K562 (cell line): Measurements from ENCODE around the gene TIMP1. TPM values are rescaled to one million over a fixed set of nuclear protein-coding genes. Genes with fewer than 3 reads are reported as not detected.

ENCODE experiments used
- ATAC-seq: fragments of 200-7000 bp; cut with Tn5 transposase; 3 replicates; pipeline ENCODE4 v1.9.1; 2020; ENCODE audit warnings: moderate library complexity
- BruUV-seq: library from RNA; stranded (reverse); fragments of 400-500 nt; replicated peaks from 2 replicates; lab custom pipeline; 2021; lab: Mats Ljungman, UMichigan
- CTCF ChIA-PET: fragments of 300-600 bp; formaldehyde crosslinking; extraction: SDS; loops from one replicate; lab custom pipeline; 2021; ENCODE audit warnings: low intra/inter-chr PET ratio; lab: Yijun Ruan, JAX
- POLR2A ChIA-PET: fragments of 300-600, 350-650 bp; sonication (Branson Sonifier 250); formaldehyde crosslinking; extraction: SDS; loops from one replicate; lab custom pipeline; 2021; ENCODE audit warnings: antibody characterized with exemption, inconsistent platforms; lab: Yijun Ruan, JAX
- DNase-seq, 4 experiments: peaks; one replicate each; pipeline versions ENCODE4 v3.0.0 to v3.0.0-alpha.2; 2011 to 2018; ENCODE audit warnings: low spot score in 3 of 4, mixed read lengths in 3 of 4; ENCODE audit errors: extremely low read depth in 1 of 4
- FAIRE-seq: peaks from 2 replicates; lab custom pipeline; 2011; peaks lifted over from hg19 to GRCh38; lab: Jason Lieb, UNC
- H2AFZ ChIP-seq: 2 replicates; pipeline ENCODE4 v1.6.0; 2011; ENCODE audit warnings: low read depth, low read length, control low read depth, inconsistent platforms
- H3K27ac ChIP-seq: fragments of 200-600 bp; 3 replicates; pipeline ENCODE4 v1.8.0; 2011; ENCODE audit warnings: low read depth, mild to moderate bottlenecking, control low read depth, inconsistent platforms, low read length, moderate library complexity, mixed read lengths; ENCODE audit errors: extremely low read depth
- H3K27me3 ChIP-seq, 2 experiments: fragments of 300-600 bp in 1 of 2; 2 replicates in 1 of 2; 3 replicates in 1 of 2; pipeline versions ENCODE4 v1.6.0 to v1.8.0; 2011; ENCODE audit warnings: inconsistent platforms in 2 of 2, low read length in 2 of 2, mild to moderate bottlenecking in 1 of 2, mixed read lengths in 1 of 2, moderate library complexity in 1 of 2; ENCODE audit not compliant: control insufficient read depth in 2 of 2, insufficient read depth in 2 of 2
- H3K36me3 ChIP-seq: fragments of 300-600 bp; 3 replicates; pipeline ENCODE4 v1.8.0; 2011; ENCODE audit warnings: mild to moderate bottlenecking, low read length, inconsistent platforms; ENCODE audit not compliant: control insufficient read depth, insufficient read depth
- H3K4me1 ChIP-seq, 2 experiments: fragments of 200-600 bp in 1 of 2; replicated peaks in 1 of 2; 2 replicates in 1 of 2; 3 replicates in 1 of 2; pipeline versions ENCODE4 v1.5.1 to v1.8.0; 2011; ENCODE audit warnings: inconsistent platforms in 2 of 2, low read length in 2 of 2, mild to moderate bottlenecking in 1 of 2, mixed read lengths in 1 of 2, moderate library complexity in 1 of 2; ENCODE audit not compliant: control insufficient read depth in 2 of 2, insufficient read depth in 2 of 2
- H3K4me2 ChIP-seq: 2 replicates; pipeline ENCODE4 v1.6.1; 2011; ENCODE audit warnings: low read length, control low read depth, inconsistent platforms, mixed read lengths; ENCODE audit not compliant: insufficient read depth
- H3K4me3 ChIP-seq: fragments of 200-600 bp; sonication (generic), shearing (Covaris generic); 2 replicates; pipeline ENCODE4 v1.5.1; 2016; ENCODE audit warnings: control low read depth, inconsistent platforms
- H3K79me2 ChIP-seq: fragments of 200-600 bp; 3 replicates; pipeline ENCODE4 v1.8.0; 2011; ENCODE audit warnings: low read length, inconsistent platforms; ENCODE audit not compliant: control insufficient read depth, insufficient read depth
- H3K9ac ChIP-seq, 2 experiments: 2 replicates each; pipeline versions ENCODE4 v1.6.0 to v1.6.1; 2011; ENCODE audit warnings: low read depth in 2 of 2, low read length in 2 of 2, control low read depth in 1 of 2, inconsistent platforms in 1 of 2, mild to moderate bottlenecking in 1 of 2, mixed read lengths in 1 of 2; ENCODE audit not compliant: insufficient read depth in 1 of 2
- H3K9me1 ChIP-seq: one replicate; pipeline ENCODE4 v1.6.0; 2011; ENCODE audit warnings: inconsistent platforms, mild to moderate bottlenecking, low read length, moderate library complexity; ENCODE audit not compliant: control insufficient read depth, insufficient read depth
- H3K9me3 ChIP-seq: replicated peaks from 2 replicates; pipeline ENCODE4 v1.5.1; 2011; ENCODE audit warnings: low read depth, low read length, inconsistent platforms; ENCODE audit not compliant: control insufficient read depth, insufficient read depth
- H4K20me1 ChIP-seq: replicated peaks from 2 replicates; pipeline ENCODE4 v1.6.1; 2011; ENCODE audit warnings: low read length, inconsistent platforms, mixed read lengths; ENCODE audit not compliant: control insufficient read depth, insufficient read depth
- CBX8 ChIP-seq: fragments of 200-600 bp; sonication (generic); IDR thresholded peaks from 2 replicates; pipeline ENCODE4 v1.6.1; 2012; ENCODE audit warnings: borderline replicate concordance, mixed run types, low read depth, mild to moderate bottlenecking, moderate library complexity, mixed read lengths, low read length, control low read depth, inconsistent platforms; ENCODE audit not compliant: poor library complexity, severe bottlenecking; ENCODE audit errors: extremely low read depth
- KLF16 ChIP-seq: IDR thresholded peaks from 2 replicates; pipeline ENCODE4 v1.6.1; 2016; ENCODE audit warnings: antibody characterized with exemption
- MECOM ChIP-seq: fragments of 250-450 bp; sonication (Bioruptor Pico); IDR thresholded peaks from 2 replicates; pipeline ENCODE4 v1.8.0; 2022; ENCODE audit warnings: inconsistent platforms
- NCOR1 ChIP-seq: fragments of 450-650 bp; IDR thresholded peaks from 2 replicates; pipeline ENCODE4 v1.6.1; 2016; ENCODE audit warnings: mild to moderate bottlenecking, moderate library complexity
- PTRF ChIP-seq: fragments of 450-650 bp; IDR thresholded peaks from 2 replicates; pipeline ENCODE4 v1.6.1; 2016; ENCODE audit warnings: mild to moderate bottlenecking, missing genetic modification characterization, missing compliant biosample characterization
- ZNF143 ChIP-seq: sonication (generic); formaldehyde crosslinking; IDR thresholded peaks from 2 replicates; pipeline ENCODE4 v1.9.0; 2022; ENCODE audit warnings: mild to moderate bottlenecking, missing genetic modification reagents
- ZNF184 ChIP-seq: sonication (generic); formaldehyde crosslinking; IDR thresholded peaks from 2 replicates; pipeline ENCODE4 v1.5.0; 2020; ENCODE audit warnings: missing genetic modification reagents
- ZNF311 ChIP-seq: fragments of 250-450 bp; sonication (Bioruptor Pico); IDR thresholded peaks from 2 replicates; pipeline ENCODE4 v1.4.0; 2020; ENCODE audit warnings: mild to moderate bottlenecking, moderate library complexity
- WGBS: fragments of 100-300 bp; shearing (Covaris generic); methylation state at CpG from one replicate; pipeline ENCODE4 v1.1.6; 2016; ENCODE audit warnings: low coverage, mixed read lengths; ENCODE audit not compliant: insufficient coverage; ENCODE audit errors: missing lambda C conversion rate; 5-methylcytosine and 5-hydroxymethylcytosine counted together
- in situ Hi-C: fragments of 300-500 bp; cut with MboI; formaldehyde crosslinking; loops from 4 replicates; pipeline ENCODE4 v1.15.0; 2018; ENCODE audit warnings: inconsistent platforms, mixed read lengths
- intact Hi-C: fragments of 100-400 bp; cut with micrococcal nuclease; formaldehyde crosslinking; loops from 2 replicates; pipeline ENCODE4 v1.14.2; 2022
- polyA plus RNA-seq, 8 experiments: library from polyadenylated mRNA; depleted of rRNA in 4 of 8; stranded (reverse) in 5 of 8; unstranded in 3 of 8; fragments of >200 nt; fragmentation: Nextera tagmentation in 2 of 8; fragmentation: Illumina TruSeq in 1 of 8; extraction: Ambion mirVana in 2 of 8; extraction: Trizol in 1 of 8; gene quantifications; 2 replicates each; pipeline versions ENCODE4 v1.2.1 to v1.2.3, GENCODE V29; 2011 to 2014; ENCODE audit warnings: inconsistent platforms in 1 of 8, missing spikeins in 1 of 8
- total RNA-seq, 7 experiments: library from RNA; depleted of rRNA in 6 of 7; stranded (reverse); fragments of >200 nt in 6 of 7; fragmentation: Illumina TruSeq in 2 of 7; extraction: Trizol in 2 of 7; gene quantifications; 2 replicates each; pipeline versions ENCODE4 v1.2.1 to v1.2.3, GENCODE V29; 2011 to 2021; ENCODE audit warnings: low replicate concordance in 1 of 7
- TF ChIP-seq, protein P1 (sequence below): sonication (generic); formaldehyde crosslinking; IDR thresholded peaks from 2 replicates; pipeline ENCODE4 v1.9.0; 2022; ENCODE audit warnings: mild to moderate bottlenecking, missing genetic modification reagents
- TF ChIP-seq, protein P2 (sequence below): fragments of 250-450 bp; sonication (Bioruptor Pico); IDR thresholded peaks from 2 replicates; pipeline ENCODE4 v1.8.0; 2021; ENCODE audit warnings: mild to moderate bottlenecking, moderate library complexity
- TF ChIP-seq, protein P3 (sequence below): sonication (generic); formaldehyde crosslinking; IDR thresholded peaks from 2 replicates; pipeline ENCODE4 v1.8.1; 2023; ENCODE audit warnings: mild to moderate bottlenecking, missing genetic modification reagents

Gene TIMP1
- total and polyA plus RNA-seq, 9 of the 15 experiments (the other 6 are each of a cell fraction or from before 2014, with no cell fraction given), result 115 to 699 (median 273) TPM

DNA sequence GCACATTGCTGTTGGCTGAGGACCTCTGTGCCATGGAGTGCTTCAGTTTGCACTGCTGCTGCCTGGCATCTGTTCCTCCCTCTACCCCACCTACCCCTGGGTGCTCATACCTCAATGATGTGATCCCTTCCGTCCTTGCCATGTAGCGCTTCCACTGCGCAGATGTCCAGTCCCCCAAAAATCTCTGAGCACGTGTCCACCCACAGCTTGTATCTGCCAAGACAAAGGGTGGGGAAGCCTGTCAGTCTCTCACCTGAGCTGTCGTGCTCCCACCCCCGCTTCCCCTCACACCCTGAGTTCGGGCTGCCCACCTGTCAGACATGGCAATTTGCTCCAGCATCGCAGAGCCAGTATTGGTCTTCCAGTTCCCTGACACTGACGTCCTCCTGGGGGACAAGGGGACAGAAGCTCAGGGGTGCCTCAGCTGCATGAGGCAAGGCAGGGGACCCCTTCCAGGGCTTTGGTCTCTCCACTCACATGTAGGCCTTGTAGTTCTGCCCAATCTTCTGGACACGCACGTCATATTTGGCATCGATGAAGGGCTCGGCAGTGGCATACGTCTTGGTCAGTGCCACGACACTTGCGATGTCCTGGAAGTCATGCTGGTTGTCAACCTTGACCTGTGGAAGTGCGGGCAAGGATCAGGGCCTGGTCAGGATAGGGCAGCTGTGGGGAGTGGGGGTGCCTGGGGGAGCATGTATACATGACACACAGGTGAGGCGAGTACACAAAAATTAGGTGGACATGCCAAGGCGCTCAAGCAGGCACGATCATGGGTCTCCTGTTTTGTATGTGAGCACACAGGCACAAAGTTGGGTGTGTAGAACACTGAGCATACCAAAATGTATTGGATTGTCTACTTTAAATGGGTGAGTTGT is 6.0 kb upstream of the TIMP1 start:
- ATAC-seq (no peak), DNase-seq (no peak), FAIRE-seq (no peak)
- no peak overlapping the region for H3K9ac ChIP-seq
- H3K4me3 ChIP-seq, result no peak overlapping the region
- BruUV-seq, result no TSS peak
- 91% methylated on average over 10 of the region's 20 CpGs for WGBS
- H3K36me3 ChIP-seq, result peaks cover 9% of the 10 kb centered on the region; the same call in 2 of the 3 replicates
- TF ChIP-seq, protein P1, sequence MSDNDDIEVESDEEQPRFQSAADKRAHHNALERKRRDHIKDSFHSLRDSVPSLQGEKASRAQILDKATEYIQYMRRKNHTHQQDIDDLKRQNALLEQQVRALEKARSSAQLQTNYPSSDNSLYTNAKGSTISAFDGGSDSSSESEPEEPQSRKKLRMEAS (CRISPR knock-in tag), result no peak
- no peak for TF ChIP-seq PTRF (tag)
- TF ChIP-seq KLF16, result no peak
- no peak for TF ChIP-seq MECOM (CRISPR knock-in tag)
- no peak for TF ChIP-seq ZNF184 (CRISPR knock-in tag)
- TF ChIP-seq, protein P2, sequence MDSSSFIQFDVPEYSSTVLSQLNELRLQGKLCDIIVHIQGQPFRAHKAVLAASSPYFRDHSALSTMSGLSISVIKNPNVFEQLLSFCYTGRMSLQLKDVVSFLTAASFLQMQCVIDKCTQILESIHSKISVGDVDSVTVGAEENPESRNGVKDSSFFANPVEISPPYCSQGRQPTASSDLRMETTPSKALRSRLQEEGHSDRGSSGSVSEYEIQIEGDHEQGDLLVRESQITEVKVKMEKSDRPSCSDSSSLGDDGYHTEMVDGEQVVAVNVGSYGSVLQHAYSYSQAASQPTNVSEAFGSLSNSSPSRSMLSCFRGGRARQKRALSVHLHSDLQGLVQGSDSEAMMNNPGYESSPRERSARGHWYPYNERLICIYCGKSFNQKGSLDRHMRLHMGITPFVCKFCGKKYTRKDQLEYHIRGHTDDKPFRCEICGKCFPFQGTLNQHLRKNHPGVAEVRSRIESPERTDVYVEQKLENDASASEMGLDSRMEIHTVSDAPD (CRISPR knock-in tag), result no peak
- TF ChIP-seq CBX8, result no peak
- no peak for TF ChIP-seq ZNF311 (CRISPR knock-in tag)
- no peak for TF ChIP-seq NCOR1
- no peak for TF ChIP-seq ZNF143 (CRISPR knock-in tag)
- TF ChIP-seq, protein P3, sequence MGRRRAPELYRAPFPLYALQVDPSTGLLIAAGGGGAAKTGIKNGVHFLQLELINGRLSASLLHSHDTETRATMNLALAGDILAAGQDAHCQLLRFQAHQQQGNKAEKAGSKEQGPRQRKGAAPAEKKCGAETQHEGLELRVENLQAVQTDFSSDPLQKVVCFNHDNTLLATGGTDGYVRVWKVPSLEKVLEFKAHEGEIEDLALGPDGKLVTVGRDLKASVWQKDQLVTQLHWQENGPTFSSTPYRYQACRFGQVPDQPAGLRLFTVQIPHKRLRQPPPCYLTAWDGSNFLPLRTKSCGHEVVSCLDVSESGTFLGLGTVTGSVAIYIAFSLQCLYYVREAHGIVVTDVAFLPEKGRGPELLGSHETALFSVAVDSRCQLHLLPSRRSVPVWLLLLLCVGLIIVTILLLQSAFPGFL (CRISPR knock-in tag), result no peak
- no peaks in the 10 kb centered on the region for H3K27me3 ChIP-seq
- POLR2A ChIA-PET, result no interaction called here
- H3K9me1 ChIP-seq, result no peaks in the 10 kb centered on the region
- CTCF ChIA-PET, result no interaction called here
- in situ Hi-C loops, result no loop called here
- H3K4me2 ChIP-seq, result no peak overlapping the region
- no peaks in the 10 kb centered on the region for H4K20me1 ChIP-seq
- peaks cover 10 to 39% of the 10 kb centered on the region in 2 experiments; a peak in 4 of 5 replicates for H3K4me1 ChIP-seq
- no peak overlapping the region for H3K27ac ChIP-seq
- intact Hi-C loops, result no loop called here
- no peaks in the 10 kb centered on the region for H3K79me2 ChIP-seq
- no peaks in the 10 kb centered on the region for H3K9me3 ChIP-seq
- no peak overlapping the region for H2AFZ ChIP-seq
